HEK293 (cell line): Measurements from ENCODE around the gene CCDC146.

Source experiments
- CTCF ChIA-PET: fragments of 350-600 bp; formaldehyde crosslinking; extraction: SDS; loops from one replicate; lab custom pipeline; 2021; ENCODE audit warnings: antibody characterized with exemption; lab: Yijun Ruan, JAX
- POLR2A ChIA-PET: fragments of 300-600 bp; formaldehyde crosslinking; extraction: SDS; loops from one replicate; lab custom pipeline; 2020; ENCODE audit warnings: antibody characterized with exemption, inconsistent platforms; lab: Yijun Ruan, JAX
- H3K27ac ChIP-seq: fragments of 200-500 bp; sonication (Bioruptor generic); 2 replicates; pipeline ENCODE4 v1.5.1; 2014; ENCODE audit warnings: low read depth, low read length, control low read depth, inconsistent platforms; ENCODE audit errors: extremely low read depth
- H3K36me3 ChIP-seq, 2 experiments: fragments of 200-500 bp in 1 of 2; sonication (Bioruptor generic) in 1 of 2; 1 replicate in 1 of 2; 2 replicates in 1 of 2; pipeline ENCODE4 v1.5.1; 2014 to 2017; ENCODE audit warnings: inconsistent platforms in 2 of 2, low read length in 2 of 2; ENCODE audit not compliant: control insufficient read depth in 2 of 2, insufficient read depth in 1 of 2
- H3K4me1 ChIP-seq: fragments of 200-500 bp; sonication (Bioruptor generic); 2 replicates; pipeline ENCODE4 v1.5.1; 2014; ENCODE audit warnings: mild to moderate bottlenecking, low read length, inconsistent platforms; ENCODE audit not compliant: control insufficient read depth, insufficient read depth
- H3K4me3 ChIP-seq: 2 replicates; pipeline ENCODE4 v1.5.1; 2011; ENCODE audit warnings: low read depth, mild to moderate bottlenecking, control low read depth, low read length, moderate library complexity
- H3K9me3 ChIP-seq: fragments of 200-500 bp; sonication (Bioruptor generic); 2 replicates; pipeline ENCODE4 v1.5.1; 2014; ENCODE audit warnings: low read depth, low read length, inconsistent platforms; ENCODE audit not compliant: control insufficient read depth, insufficient read depth
- BCL11A ChIP-seq: fragments of 450-650 bp; formaldehyde crosslinking; IDR thresholded peaks from 2 replicates; pipeline ENCODE4 v1.5.1; 2016; ENCODE audit warnings: low read depth, missing biosample characterization, missing genetic modification characterization
- BCL6B ChIP-seq: fragments of 450-650 bp; formaldehyde crosslinking; IDR thresholded peaks from 2 replicates; pipeline ENCODE4 v1.5.1; 2017; ENCODE audit warnings: missing biosample characterization, missing genetic modification characterization
- GLIS1 ChIP-seq: fragments of 450-650 bp; formaldehyde crosslinking; IDR thresholded peaks from 2 replicates; pipeline ENCODE4 v1.5.1; 2016; ENCODE audit warnings: missing biosample characterization, missing genetic modification characterization
- IKZF3 ChIP-seq: fragments of 450-650 bp; IDR thresholded peaks from 2 replicates; pipeline ENCODE4 v1.5.0; 2018; ENCODE audit warnings: missing biosample characterization, mild to moderate bottlenecking, missing genetic modification characterization, moderate library complexity
- KLF10 ChIP-seq: fragments of 450-650 bp; IDR thresholded peaks from 2 replicates; pipeline ENCODE4 v1.5.1; 2018; ENCODE audit warnings: missing biosample characterization, mild to moderate bottlenecking, missing genetic modification characterization
- MYNN ChIP-seq: fragments of 450-650 bp; formaldehyde crosslinking; IDR thresholded peaks from 2 replicates; pipeline ENCODE4 v1.5.1; 2016; ENCODE audit warnings: missing biosample characterization, missing genetic modification characterization, borderline replicate concordance
- MZF1 ChIP-seq: fragments of 450-650 bp; formaldehyde crosslinking; IDR thresholded peaks from 2 replicates; pipeline ENCODE4 v1.5.1; 2017; ENCODE audit warnings: missing biosample characterization, missing genetic modification characterization, borderline replicate concordance
- WT1 ChIP-seq: fragments of 450-650 bp; formaldehyde crosslinking; IDR thresholded peaks from 2 replicates; pipeline ENCODE4 v1.5.1; 2016; ENCODE audit warnings: missing biosample characterization, missing genetic modification characterization
- ZBTB10 ChIP-seq: fragments of 450-650 bp; formaldehyde crosslinking; IDR thresholded peaks from 2 replicates; pipeline ENCODE4 v1.5.1; 2016; ENCODE audit warnings: missing biosample characterization, missing genetic modification characterization
- ZFP37 ChIP-seq: fragments of 450-650 bp; formaldehyde crosslinking; IDR thresholded peaks from 2 replicates; pipeline ENCODE4 v1.5.1; 2016; ENCODE audit warnings: missing biosample characterization, missing genetic modification characterization
- ZNF175 ChIP-seq: fragments of 450-650 bp; formaldehyde crosslinking; IDR thresholded peaks from 2 replicates; pipeline ENCODE4 v1.5.1; 2016; ENCODE audit warnings: missing biosample characterization, missing genetic modification characterization
- ZNF239 ChIP-seq: fragments of 450-650 bp; formaldehyde crosslinking; IDR thresholded peaks from 2 replicates; pipeline ENCODE4 v1.5.1; 2016; ENCODE audit warnings: missing biosample characterization, missing genetic modification characterization
- ZNF24 ChIP-seq: fragments of 450-650 bp; formaldehyde crosslinking; IDR thresholded peaks from 2 replicates; pipeline ENCODE4 v1.5.1; 2016; ENCODE audit warnings: missing biosample characterization, missing genetic modification characterization
- ZNF449 ChIP-seq: fragments of 450-650 bp; formaldehyde crosslinking; IDR thresholded peaks from 2 replicates; pipeline ENCODE4 v1.5.1; 2017; ENCODE audit warnings: missing biosample characterization, mild to moderate bottlenecking, missing genetic modification characterization, moderate library complexity
- ZNF555 ChIP-seq: fragments of 450-650 bp; formaldehyde crosslinking; conservative IDR thresholded peaks from 2 replicates; pipeline ENCODE4 v1.5.1; 2017; ENCODE audit warnings: missing biosample characterization, mild to moderate bottlenecking, missing genetic modification characterization, inconsistent platforms
- ZNF843 ChIP-seq: fragments of 450-650 bp; formaldehyde crosslinking; IDR thresholded peaks from 2 replicates; pipeline ENCODE4 v1.5.1; 2016; ENCODE audit warnings: missing biosample characterization, missing genetic modification characterization
- ZSCAN23 ChIP-seq: fragments of 450-650 bp; formaldehyde crosslinking; IDR thresholded peaks from 2 replicates; pipeline ENCODE4 v1.5.1; 2016; ENCODE audit warnings: missing biosample characterization, missing genetic modification characterization
- ZXDB ChIP-seq: fragments of 450-650 bp; formaldehyde crosslinking; IDR thresholded peaks from 2 replicates; pipeline ENCODE4 v1.5.1; 2016; ENCODE audit warnings: missing biosample characterization, missing genetic modification characterization

CCDC146 gene

GRCh38 chr7:77202481-77202976 is 80.1 kb downstream of the CCDC146 start:
- ChIA-PET CTCF (interaction anchor here (0.6 to 1.3 kb wide), 2 partner anchors 8 to 11 kb away, joined by 3 to 4 read pairs; no protein-coding TSS in a partner anchor), POLR2A (no interaction called here)
- no peaks in the 10 kb centered on the region for H3K36me3 ChIP-seq
- H3K4me1 ChIP-seq: 0 out of 2 replicates have a peak, but pooled peaks cover 2% of the 10 kb centered on the region
- no peak for TF ChIP-seq GLIS1 (tag by site-specific recombination)
- no peak for TF ChIP-seq ZSCAN23
- no peak for TF ChIP-seq ZNF555 (tag by site-specific recombination)
- TF ChIP-seq BCL11A: no peak
- TF ChIP-seq WT1: no peak
- TF ChIP-seq MYNN (tag by site-specific recombination): no peak
- no peak for TF ChIP-seq ZNF175
- TF ChIP-seq ZFP37: no peak
- no peak for TF ChIP-seq ZBTB10
- no peak for TF ChIP-seq ZNF843 (tag by site-specific recombination)
- no peak for TF ChIP-seq ZXDB (tag by site-specific recombination)
- no peak for TF ChIP-seq ZNF24 (tag by site-specific recombination)
- H3K9me3 ChIP-seq: no peaks in the 10 kb centered on the region
- no peak overlapping the region for H3K27ac ChIP-seq
- H3K4me3 ChIP-seq: no peak overlapping the region

GRCh38 chr7:77205706-77206105 is 83.3 kb downstream of the CCDC146 start:
- Histone ChIP-seq H3K4me1 (no peaks in the 10 kb centered on the region), H3K9me3 (no peaks in the 10 kb centered on the region), H3K4me3 (no peak overlapping the region), H3K36me3 (no peaks in the 10 kb centered on the region), H3K27ac (no peak overlapping the region)
- ChIA-PET POLR2A (no interaction called here), CTCF (interaction anchor here (0.6 kb wide), 1 partner anchor 48 kb away, joined by 4 read pairs; no protein-coding TSS in a partner anchor)
- TF ChIP-seq KLF10 (tag by site-specific recombination): no peak
- no peak for TF ChIP-seq ZNF239 (tag by site-specific recombination)
- TF ChIP-seq BCL6B (tag by site-specific recombination): no peak
- TF ChIP-seq MZF1 (tag by site-specific recombination): no peak
- TF ChIP-seq, all 188 proteins: peak for 0

- TF ChIP-seq ZNF449 (tag by site-specific recombination): no peak
- TF ChIP-seq IKZF3 (tag by site-specific recombination): no peak
- TF ChIP-seq, all 188 proteins: peak for 0
- H3K4me1 ChIP-seq: no peaks in the 10 kb centered on the region
- POLR2A ChIA-PET: no interaction called here
- no peak overlapping the region for H3K27ac ChIP-seq
- CTCF ChIA-PET: interaction anchor here (0.5 kb wide), 1 partner anchor 42 kb away, joined by 3 read pairs; no protein-coding TSS in a partner anchor
- no peaks in the 10 kb centered on the region for H3K36me3 ChIP-seq
- no peak overlapping the region for H3K4me3 ChIP-seq
- no peaks in the 10 kb centered on the region for H3K9me3 ChIP-seq
Observed at GRCh38 chr7:77208416-77208815, 86.0 kb downstream of the CCDC146 start.
